HG03095 (cell line): ENCODE results near the gene TICAM1.
"Not testable (repeated sequence)": the region's sequence is repeated elsewhere in the genome, so short reads cannot be mapped to it uniquely, and the experiment has no call there.

Experiments used
- ATAC-seq: cut with Tn5 transposase; IDR thresholded peaks from one replicate; pipeline ENCODE4 v1.9.1; 2021; ENCODE audit warnings: moderate library complexity; ENCODE audit not compliant: unreplicated experiment

Gene TICAM1

DNA sequence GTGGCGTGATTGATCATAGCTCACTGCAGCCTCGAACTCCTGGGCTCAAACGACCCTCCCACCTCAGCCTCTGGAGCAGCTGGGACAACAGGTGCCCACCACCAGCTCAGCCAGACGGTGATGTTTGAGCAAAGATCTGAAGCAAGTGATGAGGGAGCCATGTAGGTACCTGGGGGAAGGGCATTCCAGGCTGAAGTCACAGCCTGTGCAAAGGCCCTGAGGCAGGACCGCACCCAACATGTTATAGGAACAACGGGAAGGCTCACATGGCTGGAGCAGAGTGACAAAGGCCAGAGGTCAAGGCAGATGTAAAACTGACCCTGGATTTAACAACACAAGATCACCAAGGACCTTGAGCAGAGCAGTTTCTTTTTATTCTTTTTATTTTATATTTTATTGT, 25.1 kb downstream of the TICAM1 start:
- ATAC-seq: no peak

DNA sequence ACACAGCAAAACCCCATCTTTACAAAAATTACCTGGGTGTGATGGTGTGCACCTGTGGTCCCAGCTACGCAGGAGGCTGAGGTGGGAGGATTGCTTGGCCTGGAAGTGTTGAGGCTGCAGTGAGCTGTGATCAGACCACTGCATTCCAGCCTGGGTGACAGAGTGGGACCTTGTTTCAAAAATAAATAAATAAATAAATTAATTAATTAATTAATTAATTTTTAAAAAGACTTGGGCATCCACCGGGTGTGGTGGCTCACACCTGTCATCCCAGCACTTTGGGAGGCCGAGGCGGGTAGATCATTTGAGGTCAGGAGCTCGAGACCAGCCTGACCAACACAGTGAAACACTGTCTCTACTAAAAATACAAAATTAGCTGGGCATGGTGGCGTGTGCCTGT, 26.4 kb downstream of the TICAM1 start:
- not testable (repeated sequence) for ATAC-seq

DNA sequence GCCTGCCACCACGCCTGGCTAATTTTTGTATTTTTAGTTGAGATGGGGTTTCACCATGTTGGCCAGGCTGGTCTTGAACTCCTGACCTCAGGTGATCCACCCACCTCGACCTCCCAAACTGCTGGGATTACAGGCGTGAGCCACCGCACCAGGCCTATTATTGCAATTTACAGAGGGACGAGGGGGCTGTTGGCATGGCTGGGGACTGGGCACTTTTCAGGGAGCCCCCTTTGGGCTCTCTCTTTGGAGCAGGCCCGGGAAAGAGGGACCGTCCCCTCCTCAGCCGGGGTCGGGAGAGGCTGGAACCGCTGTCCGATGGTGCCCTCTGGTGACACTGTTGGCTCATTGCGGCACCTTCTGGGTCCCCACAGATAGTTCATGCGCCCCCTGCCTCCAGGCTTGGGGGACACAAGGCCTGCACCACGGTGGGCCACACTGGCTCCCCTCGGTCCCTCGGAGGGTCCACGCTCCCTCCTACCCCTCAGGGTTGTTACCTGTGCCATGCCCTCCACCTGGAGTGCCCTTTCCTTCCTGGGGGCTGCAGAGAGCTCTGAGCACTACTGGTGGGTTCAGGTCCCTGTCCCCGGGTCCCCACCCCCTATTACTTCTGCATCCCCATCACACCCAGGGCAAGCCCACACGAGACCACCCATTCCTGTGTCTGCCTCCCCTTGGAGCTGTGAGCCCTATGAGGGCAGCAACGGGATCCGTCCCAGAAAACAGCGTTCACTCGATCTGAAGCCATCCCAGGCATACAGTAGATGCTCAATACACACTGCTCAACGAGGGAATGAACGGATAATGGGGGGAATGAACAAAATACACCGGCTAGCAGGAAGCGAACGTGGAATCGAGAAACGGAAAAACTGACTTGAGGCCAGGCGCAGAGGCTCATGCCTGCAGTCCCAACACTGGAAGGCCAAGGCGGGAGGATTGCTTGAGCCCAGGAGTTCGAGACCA, 27.5 kb downstream of the TICAM1 start:
- ATAC-seq: no peak

DNA sequence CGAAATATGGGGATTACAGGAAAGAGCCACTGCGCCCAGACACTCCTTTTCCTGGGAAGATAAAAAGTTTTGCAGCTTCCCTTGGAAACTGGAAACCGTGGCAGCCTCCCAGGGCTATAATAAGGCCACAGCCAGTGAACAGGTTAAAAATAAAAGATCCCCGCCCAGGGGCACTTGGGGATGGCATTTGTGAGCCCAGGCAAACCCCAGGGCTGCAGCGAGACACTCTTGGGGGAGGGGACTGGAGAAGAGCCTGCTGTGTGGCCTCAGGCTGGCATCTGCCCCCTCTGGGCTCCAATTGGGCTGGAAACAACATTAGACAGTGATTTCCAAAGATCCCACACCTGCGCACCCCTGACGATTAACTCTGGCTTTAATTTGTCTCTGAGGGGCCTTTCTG, 28.8 kb downstream of the TICAM1 start:
- ATAC-seq: no peak

DNA sequence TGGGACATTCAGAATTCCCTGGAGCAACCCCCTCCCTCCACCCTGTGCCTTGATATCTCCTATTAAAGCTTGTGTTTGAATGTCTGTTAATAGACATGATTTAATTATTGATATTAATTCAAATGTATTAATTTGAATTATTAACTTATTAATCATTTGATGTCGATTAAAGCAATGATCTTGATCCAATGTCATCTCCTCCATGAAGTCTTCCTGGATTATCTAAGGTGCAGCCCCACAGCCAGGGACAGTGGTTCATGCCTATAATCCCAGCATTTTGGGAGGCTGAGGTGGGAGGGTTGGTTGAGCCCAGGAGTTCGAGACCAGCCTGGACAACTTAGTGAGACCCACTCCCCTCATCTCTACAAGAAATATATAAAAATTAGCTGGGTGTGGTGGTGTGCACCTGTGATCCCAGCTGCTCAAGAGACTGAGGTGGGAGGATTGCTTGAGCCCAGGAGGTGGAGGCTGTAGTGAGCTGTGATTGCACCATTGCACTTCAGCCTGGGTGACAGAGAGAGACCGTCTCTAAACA, 30.4 kb downstream of the TICAM1 start:
- no peak for ATAC-seq

DNA sequence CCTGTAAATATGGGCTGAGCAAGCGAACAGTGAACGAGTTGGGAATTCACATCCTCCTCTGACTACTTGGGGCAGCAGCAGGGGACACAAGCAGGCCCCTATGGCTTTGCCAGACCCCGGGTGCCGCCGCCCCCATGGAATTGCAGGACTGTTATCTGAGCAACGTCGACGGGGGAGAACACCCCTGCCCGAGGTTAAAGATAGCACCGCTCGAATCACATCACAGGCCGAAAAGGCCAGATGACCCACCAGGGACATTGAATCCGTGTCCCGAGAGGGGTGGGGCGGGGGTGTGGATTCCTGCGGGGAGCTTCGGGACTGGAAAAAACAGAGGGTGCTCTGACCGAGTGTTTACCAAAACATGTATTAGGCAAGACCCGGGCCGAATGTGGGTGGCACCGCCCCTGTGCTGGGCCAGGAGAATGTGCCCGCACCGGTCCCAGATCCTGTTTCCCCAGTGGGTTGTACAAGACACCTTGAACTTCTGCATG, 30.9 kb downstream of the TICAM1 start:
- ATAC-seq: no peak

DNA sequence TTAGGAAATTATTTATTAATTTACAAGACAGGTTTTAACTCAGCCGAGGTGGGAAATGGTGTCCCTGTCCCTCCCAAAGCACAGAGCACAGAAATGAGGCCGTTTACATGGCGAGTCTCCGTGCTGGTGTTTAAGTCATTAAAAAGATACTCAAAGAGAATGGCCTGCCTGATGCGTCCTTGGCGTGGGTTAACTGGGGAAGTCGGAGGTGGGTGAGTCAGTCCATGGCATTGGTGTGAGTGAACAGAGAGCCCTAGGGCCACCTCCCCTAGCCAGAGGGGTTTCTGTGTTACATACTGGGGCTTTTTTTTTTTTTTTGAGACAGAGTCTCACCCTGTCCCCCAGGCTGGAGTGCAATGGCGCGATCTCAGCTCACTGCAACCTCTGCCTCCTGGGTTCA, 36.1 kb downstream of the TICAM1 start:
- ATAC-seq: no peak

DNA sequence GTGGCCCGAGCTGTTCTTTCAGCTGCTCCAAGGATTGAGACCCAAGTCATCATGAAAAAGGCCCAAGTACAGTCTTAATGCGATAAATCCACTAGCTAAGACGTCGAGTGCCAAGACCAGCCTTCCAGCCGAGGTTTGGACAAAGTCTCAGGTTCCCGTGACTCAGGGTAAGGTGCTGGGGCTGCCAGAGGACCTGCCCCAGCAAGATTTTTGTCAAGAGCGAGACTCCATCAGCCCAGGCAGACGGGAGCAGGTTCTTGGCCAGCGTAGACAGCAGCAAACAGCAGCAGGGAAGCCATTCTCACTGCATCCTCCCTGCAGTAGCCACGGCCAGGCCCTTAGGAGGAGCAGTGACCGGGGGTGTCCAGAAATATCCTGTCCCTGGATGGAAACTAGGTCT, 36.5 kb downstream of the TICAM1 start:
- ATAC-seq: no peak

DNA sequence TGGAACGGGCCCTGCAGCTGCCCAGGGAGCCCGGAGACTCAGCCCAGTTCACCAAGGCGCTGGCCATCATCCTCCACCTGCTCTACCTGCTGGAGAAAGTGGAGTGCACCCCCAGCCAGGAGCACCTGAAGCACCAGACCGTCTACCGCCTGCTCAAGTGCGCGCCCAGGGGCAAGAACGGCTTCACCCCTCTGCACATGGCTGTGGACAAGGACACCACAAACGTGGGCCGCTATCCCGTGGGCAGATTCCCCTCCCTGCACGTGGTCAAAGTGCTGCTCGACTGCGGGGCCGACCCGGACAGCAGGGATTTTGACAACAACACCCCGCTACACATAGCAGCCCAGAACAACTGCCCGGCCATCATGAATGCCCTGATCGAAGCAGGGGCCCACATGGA, 38.2 kb downstream of the TICAM1 start:
- not testable (repeated sequence) for ATAC-seq

DNA sequence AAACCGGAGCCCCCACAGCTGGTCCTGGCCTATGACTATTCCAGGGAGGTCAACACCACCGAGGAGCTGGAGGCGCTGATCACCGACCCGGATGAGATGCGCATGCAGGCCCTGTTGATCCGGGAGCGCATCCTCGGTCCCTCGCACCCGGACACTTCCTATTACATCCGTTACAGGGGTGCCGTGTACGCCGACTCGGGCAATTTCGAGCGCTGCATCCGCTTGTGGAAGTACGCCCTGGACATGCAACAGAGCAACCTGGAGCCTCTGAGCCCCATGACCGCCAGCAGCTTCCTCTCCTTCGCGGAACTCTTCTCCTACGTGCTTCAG, 38.7 kb downstream of the TICAM1 start:
- ATAC-seq: not testable (repeated sequence)

DNA sequence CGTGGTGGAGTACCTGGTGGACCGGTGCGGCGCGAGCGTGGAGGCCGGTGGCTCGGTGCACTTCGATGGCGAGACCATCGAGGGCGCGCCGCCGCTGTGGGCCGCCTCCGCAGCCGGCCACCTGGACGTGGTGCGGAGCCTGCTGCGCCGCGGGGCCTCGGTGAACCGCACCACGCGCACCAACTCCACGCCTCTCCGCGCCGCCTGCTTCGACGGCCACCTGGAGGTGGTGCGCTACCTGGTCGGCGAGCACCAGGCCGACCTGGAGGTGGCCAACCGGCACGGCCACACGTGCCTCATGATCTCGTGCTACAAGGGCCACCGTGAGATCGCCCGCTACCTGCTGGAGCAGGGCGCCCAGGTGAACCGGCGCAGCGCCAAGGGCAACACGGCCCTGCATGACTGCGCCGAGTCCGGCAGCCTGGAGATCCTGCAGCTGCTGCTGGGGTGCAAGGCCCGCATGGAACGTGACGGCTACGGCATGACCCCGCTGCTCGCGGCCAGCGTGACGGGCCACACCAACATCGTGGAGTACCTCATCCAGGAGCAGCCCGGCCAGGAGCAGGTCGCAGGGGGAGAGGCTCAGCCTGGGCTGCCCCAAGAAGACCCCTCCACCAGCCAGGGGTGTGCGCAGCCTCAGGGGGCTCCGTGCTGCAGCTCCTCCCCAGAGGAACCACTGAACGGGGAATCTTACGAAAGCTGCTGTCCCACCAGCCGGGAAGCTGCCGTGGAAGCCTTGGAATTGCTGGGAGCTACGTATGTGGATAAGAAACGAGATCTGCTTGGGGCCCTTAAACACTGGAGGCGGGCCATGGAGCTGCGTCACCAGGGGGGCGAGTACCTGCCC, 39.3 kb downstream of the TICAM1 start:
- ATAC-seq: not testable (repeated sequence)

DNA sequence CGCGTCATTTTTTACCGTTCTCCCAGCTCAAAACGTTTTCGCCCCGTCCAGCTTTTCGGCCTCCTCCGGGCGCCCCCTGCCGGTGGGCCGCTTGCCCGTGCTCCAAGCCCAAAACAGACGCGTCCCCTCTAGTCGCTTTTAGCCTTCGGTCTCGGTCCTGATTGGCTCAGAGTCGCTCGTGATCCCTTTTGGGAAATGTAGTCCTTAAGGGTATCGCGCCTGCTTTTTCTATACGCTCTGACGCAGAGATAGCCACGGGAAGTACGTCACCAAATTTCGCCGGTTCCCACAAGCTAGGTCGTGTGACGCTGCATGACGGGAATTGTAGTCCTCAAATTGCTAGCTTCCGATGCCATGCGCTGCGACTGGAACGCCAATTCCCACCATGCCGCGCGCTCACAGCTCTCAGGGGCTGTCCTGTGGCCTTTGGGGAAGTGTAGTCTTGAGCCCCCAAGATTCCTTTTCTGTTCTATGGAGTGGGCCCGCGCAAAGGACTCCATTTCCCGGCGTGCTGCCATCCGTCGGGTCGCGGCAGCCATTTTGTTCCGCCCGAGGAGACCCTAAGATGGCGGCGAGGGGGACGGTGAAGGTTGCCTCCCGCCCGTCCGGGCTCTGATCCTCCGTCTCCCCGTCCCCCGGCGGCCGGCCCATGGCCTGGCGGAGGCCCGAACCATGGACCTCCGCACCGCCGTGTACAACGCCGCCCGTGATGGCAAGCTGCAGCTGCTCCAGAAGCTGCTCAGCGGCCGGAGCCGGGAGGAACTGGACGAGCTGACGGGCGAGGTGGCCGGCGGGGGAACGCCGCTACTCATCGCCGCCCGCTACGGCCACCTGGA, 40.1 kb downstream of the TICAM1 start, which contains the start of gene FEM1A:
FEM1A (plus strand) TSS at position 552 of the 836 bp plus-strand sequence; CDS start at position 673, 121 bp downstream.
- ATAC-seq: peak; percentile 91

DNA sequence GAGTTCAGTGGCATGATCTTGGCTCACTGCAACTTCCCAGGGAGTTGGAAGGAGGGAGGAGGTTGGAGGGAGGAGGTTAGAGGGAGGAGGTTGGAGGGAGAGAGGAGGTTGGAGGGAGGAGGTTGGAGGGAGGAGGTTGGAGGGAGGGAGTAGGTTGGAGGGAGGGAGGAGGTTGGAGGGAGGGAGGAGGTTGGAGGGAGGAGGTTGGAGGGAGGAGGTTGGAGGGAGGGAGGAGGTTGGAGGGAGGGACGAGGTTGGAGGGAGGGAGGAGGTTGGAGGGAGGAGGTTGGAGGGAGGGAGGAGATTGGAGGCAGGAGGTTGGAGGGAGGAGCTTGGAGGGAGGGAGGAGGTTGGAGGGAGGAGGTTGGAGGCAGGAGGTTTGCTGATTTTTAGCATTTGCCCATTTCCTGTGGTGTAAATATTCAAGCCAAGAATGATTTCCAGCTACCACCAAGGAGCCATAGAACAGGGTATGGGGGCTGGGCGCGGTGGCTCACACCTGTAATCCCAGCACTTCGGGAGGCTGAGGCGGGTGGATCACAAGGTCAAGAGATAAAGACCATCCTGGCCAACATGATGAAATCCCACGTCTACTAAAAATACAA, 45.0 kb downstream of the TICAM1 start:
- ATAC-seq: not testable (repeated sequence)

DNA sequence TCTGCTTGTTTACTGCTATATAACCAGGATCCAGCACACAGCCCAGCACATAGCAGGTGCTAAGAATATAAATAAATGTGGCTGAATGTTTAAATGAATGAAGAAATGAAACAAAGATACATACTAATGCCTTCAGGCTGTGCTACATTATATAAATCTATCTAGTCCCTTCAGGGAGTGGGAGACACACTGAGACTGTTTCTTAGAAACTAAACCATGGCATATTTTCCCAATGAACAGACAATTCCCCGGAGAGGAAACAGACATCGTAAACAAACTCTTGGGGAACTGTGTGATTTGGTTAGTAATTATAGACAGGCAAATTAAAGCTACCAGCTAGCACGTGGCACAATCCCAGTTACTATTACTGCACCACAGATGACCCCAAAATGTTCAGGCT, 49.7 kb downstream of the TICAM1 start:
- ATAC-seq: no peak

DNA sequence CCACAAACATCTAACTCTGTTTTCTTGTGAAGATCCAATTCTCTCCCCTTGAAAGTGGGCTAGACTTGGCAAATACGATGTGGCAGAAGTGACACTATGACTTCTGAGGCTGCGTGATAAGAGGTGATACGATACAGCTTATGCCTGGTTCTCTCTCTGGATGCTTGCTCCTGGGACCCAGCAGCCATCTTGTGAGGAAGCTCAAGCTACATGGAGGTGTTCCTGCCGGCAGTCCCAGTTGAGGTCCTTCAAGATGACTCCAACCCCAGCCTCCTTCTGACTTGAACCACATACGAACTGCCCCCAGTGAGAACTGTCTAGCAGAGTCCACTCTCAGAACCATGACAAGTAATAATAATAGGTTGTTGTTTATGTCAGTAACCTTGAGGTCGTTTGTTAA, 50.7 kb downstream of the TICAM1 start:
- ATAC-seq: no peak

DNA sequence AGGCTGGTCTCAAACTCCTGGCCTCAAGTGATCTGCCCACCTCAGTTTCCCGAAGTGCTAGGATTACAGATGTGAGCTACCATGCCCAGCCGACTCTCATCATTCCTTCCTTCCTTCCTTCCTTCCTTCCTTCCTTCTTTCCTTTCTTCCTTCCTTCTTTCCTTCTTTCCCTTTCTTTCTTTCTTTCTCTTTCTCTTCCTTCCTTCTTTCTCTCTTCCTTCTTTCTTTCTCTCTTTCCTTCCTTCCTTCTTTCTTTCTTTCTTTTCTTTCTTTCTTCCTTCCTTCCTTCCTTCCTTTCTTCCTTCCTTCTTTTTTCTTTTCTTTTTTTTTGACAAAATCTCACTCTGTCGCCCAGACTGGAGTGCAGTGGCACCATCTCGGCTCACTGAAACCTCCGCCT, 53.4 kb downstream of the TICAM1 start:
- not testable (repeated sequence) for ATAC-seq

DNA sequence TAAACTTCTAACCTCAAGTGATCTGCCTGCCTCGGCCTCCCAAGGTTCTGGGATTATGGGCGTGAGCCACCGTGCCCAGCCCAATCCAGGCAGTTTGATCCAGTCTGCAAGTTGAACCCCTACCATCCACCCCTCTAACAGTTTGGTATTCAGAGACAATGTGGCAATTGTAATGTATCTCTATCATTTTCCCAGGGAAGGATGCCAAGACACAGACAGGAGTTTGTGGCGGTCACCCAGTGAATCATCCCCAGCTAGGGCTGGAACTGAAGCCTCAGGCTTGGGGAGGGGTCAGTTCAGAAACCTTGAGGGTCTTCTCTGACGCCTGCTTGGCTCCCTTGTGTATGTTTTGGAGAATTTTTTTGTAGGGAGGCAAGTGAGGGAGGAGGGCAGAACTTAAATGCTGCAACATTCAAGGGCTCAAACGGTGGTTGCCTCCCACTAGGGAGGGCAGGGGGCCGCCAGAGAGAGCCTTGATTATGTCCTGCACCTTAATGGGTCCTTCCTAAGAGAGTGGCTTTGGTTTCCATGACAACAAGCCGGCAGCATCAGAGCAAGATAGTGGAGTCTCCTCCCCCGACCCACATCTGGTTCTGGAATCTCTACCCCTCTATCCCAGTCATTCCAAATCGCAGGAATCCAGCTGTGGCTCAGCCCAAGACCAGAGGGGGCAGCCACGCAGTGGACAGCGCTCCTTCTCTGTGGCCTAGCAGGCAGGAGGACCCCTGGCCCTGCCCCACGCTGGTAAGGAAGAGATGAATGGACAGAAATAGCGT, 54.9 kb downstream of the TICAM1 start:
- ATAC-seq: no peak

DNA sequence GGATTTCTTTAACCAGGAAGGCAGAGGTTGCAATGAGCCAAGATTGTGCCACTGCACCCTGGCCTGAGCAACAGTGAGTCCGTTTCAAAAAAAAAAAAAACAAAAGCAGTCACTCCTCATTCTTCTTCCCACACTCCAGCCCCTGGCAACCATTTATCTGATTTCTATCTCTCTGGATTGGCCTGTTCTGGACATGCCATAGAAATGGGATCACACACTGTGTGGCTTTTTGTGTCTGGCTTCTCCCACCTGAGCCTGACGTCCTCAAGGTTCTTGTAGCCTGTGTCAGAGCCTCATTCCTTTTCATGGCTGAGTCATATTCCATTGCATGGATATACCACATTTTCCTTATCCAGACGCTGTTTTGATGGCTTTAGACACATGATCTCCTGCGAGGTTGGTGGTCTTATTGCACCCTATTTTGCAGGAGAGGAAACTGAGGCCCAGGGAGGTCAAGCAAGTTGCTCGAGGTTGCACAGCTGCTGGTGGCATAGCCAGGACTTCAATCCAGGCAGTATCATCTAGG, 55.8 kb downstream of the TICAM1 start:
- ATAC-seq: no peak

DNA sequence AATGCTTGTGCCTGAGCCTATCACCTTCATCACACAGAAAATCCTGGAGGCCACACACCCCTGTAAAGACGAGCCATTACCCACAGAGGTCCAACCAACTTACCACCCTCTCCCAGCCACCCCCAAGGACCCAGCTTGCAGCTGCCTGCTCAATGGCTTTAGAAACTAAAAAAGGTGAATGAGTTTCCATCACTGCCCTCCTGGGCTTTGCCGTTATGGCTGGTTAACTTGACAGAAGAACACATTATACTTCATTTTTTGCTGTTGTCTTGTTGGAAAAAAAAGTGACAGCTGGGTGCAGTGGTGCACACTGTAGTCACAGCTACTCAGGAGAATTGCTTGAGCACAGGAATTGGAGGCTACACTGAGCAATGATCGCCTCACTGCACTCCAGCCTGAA, 57.4 kb downstream of the TICAM1 start:
- ATAC-seq: no peak
